ENCODE results near the gene SHISAL2A. TPM values are rescaled to one million over a fixed set of nuclear protein-coding genes. Genes with fewer than 3 reads are reported as not detected.

SHISAL2A gene
- not detected in 2 replicates for total RNA-seq (2014; rRNA removed)
- not detected for polyA plus RNA-seq (2012)

- no peak for DNase-seq (ENCODE audit: low read depth)
Observed at GRCh38 chr1:52632732-52633290, at the start of gene SHISAL2A. Gene SHISAL2A (plus strand): TSS chr1:52633168. CDS start chr1:52633494, 326 bp downstream.

GRCh38 chr1:52585474-52585873, 47.5 kb upstream of the SHISAL2A start:
- DNase-seq (ENCODE audit: low read depth), result no peak

- no peak for DNase-seq (ENCODE audit: low read depth)
Observed at GRCh38 chr1:52588027-52588426, 44.9 kb upstream of the SHISAL2A start.

- no peak for DNase-seq (ENCODE audit: low read depth)
Observed at GRCh38 chr1:52588535-52588934, 44.4 kb upstream of the SHISAL2A start.

GRCh38 chr1:52590266-52590665, 42.7 kb upstream of the SHISAL2A start:
- no peak for DNase-seq (ENCODE audit: low read depth)

- DNase-seq (ENCODE audit: low read depth), result no peak
Observed at GRCh38 chr1:52592637-52593323, 40.2 kb upstream of the SHISAL2A start.

- DNase-seq (ENCODE audit: low read depth), result no peak
Observed at GRCh38 chr1:52593495-52593894, 39.5 kb upstream of the SHISAL2A start.

- no peak for DNase-seq (ENCODE audit: low read depth)
Observed at GRCh38 chr1:52595061-52595460, 37.9 kb upstream of the SHISAL2A start.

GRCh38 chr1:52597912-52598311, 35.1 kb upstream of the SHISAL2A start:
- DNase-seq (ENCODE audit: low read depth), result no peak

- DNase-seq (ENCODE audit: low read depth), result no peak
Observed at GRCh38 chr1:52598729-52599128, 34.2 kb upstream of the SHISAL2A start.

- DNase-seq (ENCODE audit: low read depth), result peak; percentile 85
Observed at GRCh38 chr1:52599236-52599635, 33.7 kb upstream of the SHISAL2A start.

GRCh38 chr1:52600533-52601179, 32.3 kb upstream of the SHISAL2A start:
- no peak for DNase-seq (ENCODE audit: low read depth)

GRCh38 chr1:52601519-52601918, 31.4 kb upstream of the SHISAL2A start:
- DNase-seq (ENCODE audit: low read depth), result no peak

GRCh38 chr1:52601991-52602855, 30.7 kb upstream of the SHISAL2A start, which contains the start of gene GPX7:
Gene GPX7 (plus strand): TSS chr1:52602371. CDS start chr1:52602410, 39 bp downstream.
- peak; percentile 52 for DNase-seq (ENCODE audit: low read depth)

GRCh38 chr1:52602856-52603600, 29.9 kb upstream of the SHISAL2A start:
- DNase-seq (ENCODE audit: low read depth), result peak; percentile 25

GRCh38 chr1:52603630-52604029, 29.3 kb upstream of the SHISAL2A start:
- no peak for DNase-seq (ENCODE audit: low read depth)

- DNase-seq (ENCODE audit: low read depth), result no peak
Observed at GRCh38 chr1:52604063-52604770, 28.8 kb upstream of the SHISAL2A start.

- DNase-seq (ENCODE audit: low read depth), result no peak
Observed at GRCh38 chr1:52613636-52614373, 19.2 kb upstream of the SHISAL2A start.

- no peak for DNase-seq (ENCODE audit: low read depth)
Observed at GRCh38 chr1:52614671-52615070, 18.3 kb upstream of the SHISAL2A start.

Measured in LHCN-M2 (cell line).